ENCODE data around the gene LAMB2.
A peak's percentile ranks its signal among the peaks of the same experiment; 100 is the strongest.

Gene LAMB2

GRCh38 chr3:49123687-49124086 lies 9.2 kb downstream of the LAMB2 start:
- DNase-seq (ENCODE audit: low spot score), result no peak
- in situ Hi-C loops (cut with MboI; ENCODE audit: low pct_unique_long_range_greater_than_20kb, low sequenced_read_pairs, unreplicated experiment), result no loop called here
- TF ChIP-seq, protein P1, sequence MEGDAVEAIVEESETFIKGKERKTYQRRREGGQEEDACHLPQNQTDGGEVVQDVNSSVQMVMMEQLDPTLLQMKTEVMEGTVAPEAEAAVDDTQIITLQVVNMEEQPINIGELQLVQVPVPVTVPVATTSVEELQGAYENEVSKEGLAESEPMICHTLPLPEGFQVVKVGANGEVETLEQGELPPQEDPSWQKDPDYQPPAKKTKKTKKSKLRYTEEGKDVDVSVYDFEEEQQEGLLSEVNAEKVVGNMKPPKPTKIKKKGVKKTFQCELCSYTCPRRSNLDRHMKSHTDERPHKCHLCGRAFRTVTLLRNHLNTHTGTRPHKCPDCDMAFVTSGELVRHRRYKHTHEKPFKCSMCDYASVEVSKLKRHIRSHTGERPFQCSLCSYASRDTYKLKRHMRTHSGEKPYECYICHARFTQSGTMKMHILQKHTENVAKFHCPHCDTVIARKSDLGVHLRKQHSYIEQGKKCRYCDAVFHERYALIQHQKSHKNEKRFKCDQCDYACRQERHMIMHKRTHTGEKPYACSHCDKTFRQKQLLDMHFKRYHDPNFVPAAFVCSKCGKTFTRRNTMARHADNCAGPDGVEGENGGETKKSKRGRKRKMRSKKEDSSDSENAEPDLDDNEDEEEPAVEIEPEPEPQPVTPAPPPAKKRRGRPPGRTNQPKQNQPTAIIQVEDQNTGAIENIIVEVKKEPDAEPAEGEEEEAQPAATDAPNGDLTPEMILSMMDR (IDR thresholded peaks at IDR 0.05; ENCODE audit: extremely low read depth, insufficient read depth, missing control alignments), result no peak

DNA sequence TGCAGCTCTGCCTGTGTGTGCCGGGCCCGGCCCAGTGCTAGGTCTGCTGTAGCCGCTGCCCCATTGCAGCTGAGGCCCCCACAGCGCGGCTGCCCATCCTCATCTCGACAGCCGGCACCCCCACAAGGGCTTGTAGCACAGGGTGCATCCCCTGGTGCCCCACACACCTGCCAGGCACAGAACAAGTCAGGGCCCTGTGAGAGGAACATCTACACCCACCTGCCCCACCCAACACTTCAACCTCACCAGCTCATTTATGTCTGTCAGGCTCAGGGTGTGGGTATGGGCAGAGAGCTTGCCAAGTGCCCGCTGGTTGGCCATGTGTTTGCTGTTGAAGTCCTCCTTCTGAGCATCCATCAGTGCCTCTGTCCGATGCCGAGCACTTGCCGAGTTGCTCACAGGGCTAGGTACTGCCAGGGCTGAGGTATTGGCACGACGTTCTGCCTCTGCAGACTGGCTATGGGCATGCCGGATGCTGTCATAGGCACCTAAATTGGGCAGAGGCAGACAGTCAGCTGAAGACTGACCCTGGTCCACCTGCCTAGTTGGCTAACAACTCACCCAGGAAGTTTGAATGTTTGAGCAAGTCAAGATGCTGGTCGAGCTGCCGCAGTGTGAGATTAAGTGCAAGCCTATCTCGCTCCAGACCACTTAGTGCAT lies 9.8 kb downstream of the LAMB2 start:
- in situ Hi-C loops (cut with MboI; ENCODE audit: low pct_unique_long_range_greater_than_20kb, low sequenced_read_pairs, unreplicated experiment), result no loop called here
- TF ChIP-seq, protein P1 (IDR thresholded peaks at IDR 0.05; ENCODE audit: extremely low read depth, insufficient read depth, missing control alignments), result no peak
- no peak for DNase-seq (ENCODE audit: low spot score)

DNA sequence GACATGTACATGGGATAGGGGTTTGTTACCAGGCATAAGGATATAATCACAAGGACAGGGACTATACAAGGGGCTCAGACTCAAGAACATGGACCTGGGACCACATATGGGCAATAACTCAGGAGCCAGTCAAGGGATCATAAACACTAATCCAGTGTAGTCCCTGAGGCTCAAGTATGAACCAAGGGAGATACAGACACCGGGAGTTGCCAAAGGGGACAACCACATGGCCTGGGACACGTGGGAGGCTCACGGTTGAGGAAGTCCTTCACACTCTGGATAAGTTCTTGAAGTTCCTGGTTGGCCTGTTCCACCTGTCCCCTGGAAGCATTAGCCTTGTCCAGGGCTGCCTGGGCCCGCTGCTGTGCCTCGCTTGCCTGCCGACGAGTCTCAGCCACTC lies 10.4 kb downstream of the LAMB2 start:
- no peak for DNase-seq (ENCODE audit: low spot score)
- TF ChIP-seq, protein P1 (IDR thresholded peaks at IDR 0.05; ENCODE audit: extremely low read depth, insufficient read depth, missing control alignments), result no peak
- in situ Hi-C loops (cut with MboI; ENCODE audit: low pct_unique_long_range_greater_than_20kb, low sequenced_read_pairs, unreplicated experiment), result no loop called here

GRCh38 chr3:49122022-49122421 lies 10.8 kb downstream of the LAMB2 start:
- TF ChIP-seq, protein P1 (IDR thresholded peaks at IDR 0.05; ENCODE audit: extremely low read depth, insufficient read depth, missing control alignments), result no peak
- DNase-seq (ENCODE audit: low spot score), result no peak
- in situ Hi-C loops (cut with MboI; ENCODE audit: low pct_unique_long_range_greater_than_20kb, low sequenced_read_pairs, unreplicated experiment), result no loop called here

DNA sequence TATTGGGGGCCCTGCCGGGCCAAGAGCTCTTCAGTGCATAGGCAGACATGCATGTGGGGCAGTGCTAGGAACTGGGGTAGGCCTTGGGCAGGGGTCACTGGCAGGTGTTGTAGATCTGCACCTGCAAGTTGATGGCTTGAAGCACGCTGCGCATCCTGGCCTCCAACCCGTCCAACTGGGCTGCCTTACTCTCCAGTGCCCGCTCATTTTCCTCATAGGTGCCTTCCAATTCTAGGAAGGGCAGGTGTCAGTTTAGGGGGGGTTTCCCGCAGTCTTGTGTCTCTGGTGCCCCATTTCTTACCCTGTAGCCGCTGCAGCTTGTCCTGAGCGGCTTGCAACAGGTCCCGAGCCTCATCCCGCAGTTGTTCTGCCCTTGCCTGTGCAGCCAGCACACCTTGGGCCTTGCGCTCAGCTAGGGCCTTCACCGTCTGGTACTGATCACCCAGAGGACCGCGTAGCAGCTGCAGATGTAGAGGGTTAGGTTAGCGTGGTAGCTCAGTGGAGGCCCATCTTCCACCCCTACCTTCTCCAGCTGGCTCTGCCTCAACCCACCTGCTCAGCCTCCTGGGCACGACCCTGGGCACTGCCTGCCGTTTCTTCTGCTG lies 11.6 kb downstream of the LAMB2 start:
- no peak for DNase-seq (ENCODE audit: low spot score)
- in situ Hi-C loops (cut with MboI; ENCODE audit: low pct_unique_long_range_greater_than_20kb, low sequenced_read_pairs, unreplicated experiment), result no loop called here
- TF ChIP-seq, protein P1 (IDR thresholded peaks at IDR 0.05; ENCODE audit: extremely low read depth, insufficient read depth, missing control alignments), result no peak

GRCh38 chr3:49120438-49121131 lies 12.3 kb downstream of the LAMB2 start, which contains the start of gene USP19:
Gene USP19 (minus strand): TSS chr3:49120823. CDS start chr3:49119145, 1,678 bp downstream.
- TF ChIP-seq, protein P1 (IDR thresholded peaks at IDR 0.05; ENCODE audit: extremely low read depth, insufficient read depth, missing control alignments), result no peak
- in situ Hi-C loops (cut with MboI; ENCODE audit: low pct_unique_long_range_greater_than_20kb, low sequenced_read_pairs, unreplicated experiment), result no loop called here
- peak; percentile 98 for DNase-seq (ENCODE audit: low spot score)
